Gastrocnemius medialis (tissue), 4 donors: Measurements from ENCODE around the gene CAMP. TPM values are rescaled to one million over a fixed set of nuclear protein-coding genes. Genes with fewer than 3 reads are reported as not detected.

ENCODE experiments used
- ATAC-seq, 2 donors: fragments of 150-250 bp; one replicate each; pipeline ENCODE4 v1.9.1; 2016
- DNase-seq, 2 donors: peaks; one replicate each; pipeline ENCODE4 v3.0.0-alpha.2; 2019
- H3K27ac ChIP-seq, 4 donors: fragments of 200-600 bp; sonication (generic); 1 replicate in 1 of 4; 2 replicates in 3 of 4; pipeline ENCODE4 v1.5.1; 2016 to 2018; ENCODE audit warnings: mild to moderate bottlenecking in 2 of 4, moderate library complexity in 1 of 4
- H3K27me3 ChIP-seq, 3 donors: fragments of 200-600 bp; sonication (generic) in 2 of 3; 1 replicate in 1 of 3; 2 replicates in 2 of 3; pipeline versions ENCODE4 v1.5.1 to v1.6.0; 2016 to 2019; ENCODE audit warnings: mild to moderate bottlenecking in 1 of 3, moderate library complexity in 1 of 3
- H3K36me3 ChIP-seq, 2 donors: fragments of 200-600 bp; sonication (generic) in 1 of 2; one replicate each; pipeline ENCODE4 v1.5.1; 2017 to 2018
- H3K4me1 ChIP-seq, 2 donors: fragments of 200-600 bp; sonication (generic) in 1 of 2; one replicate each; pipeline ENCODE4 v1.5.1; 2016 to 2017; ENCODE audit warnings: mild to moderate bottlenecking in 2 of 2
- H3K4me3 ChIP-seq, 4 donors: fragments of 200-600 bp; sonication (generic) in 3 of 4; 1 replicate in 1 of 4; 2 replicates in 3 of 4; pipeline ENCODE4 v1.5.1; 2016 to 2019; ENCODE audit warnings: mild to moderate bottlenecking in 2 of 4
- H3K9me3 ChIP-seq, 3 donors: fragments of 200-600 bp; sonication (generic) in 2 of 3; 1 replicate in 1 of 3; 2 replicates in 2 of 3; pipeline ENCODE4 v1.5.1; 2016 to 2019
- POLR2A ChIP-seq, 2 donors: fragments of 450-650 bp; IDR thresholded peaks; one replicate each; pipeline ENCODE4 v1.6.1; 2017; ENCODE audit warnings: antibody characterized with exemption in 2 of 2, mild to moderate bottlenecking in 2 of 2, moderate library complexity in 2 of 2
- in situ Hi-C, 4 donors: fragments of 200-750 bp; cut with MboI; loops; one replicate each; pipeline versions ENCODE4 v1.15.0 to v1.8.0; 2017; ENCODE audit warnings: low sequenced_read_pairs in 4 of 4
- intact Hi-C: fragments of 100-400 bp; cut with DNase I; formaldehyde crosslinking; loops from one replicate; pipeline ENCODE4 v1.15.1; 2023; ENCODE audit warnings: low total_unique reads
- total RNA-seq, 4 donors: library from RNA; depleted of rRNA; stranded (reverse); fragments of >200 nt; gene quantifications; one replicate each; pipeline versions ENCODE4 v1.1.0 to v1.2.3, GENCODE V29; 2016
- TF ChIP-seq, protein P1 (sequence below), 5 experiments: fragments of 450-650 bp in 3 of 5; fragments of 200-600 bp in 2 of 5; sonication (generic) in 2 of 5; IDR thresholded peaks in 4 of 5; conservative IDR thresholded peaks in 1 of 5; 1 replicate in 4 of 5; 2 replicates in 1 of 5; pipeline ENCODE4 v1.5.1; 2016 to 2019; ENCODE audit warnings: antibody characterized with exemption in 5 of 5, mild to moderate bottlenecking in 3 of 5, moderate library complexity in 3 of 5

The CAMP gene
- total RNA-seq, 4 donors from 2014 or later: not detected

GRCh38 chr3:48267782-48268181 lies 44.5 kb downstream of the CAMP start:
- H3K27me3 ChIP-seq: no peaks in the 10 kb centered on the region
- TF ChIP-seq POLR2A (IDR thresholded peaks at IDR 0.05): no peak
- TF ChIP-seq, protein P1, sequence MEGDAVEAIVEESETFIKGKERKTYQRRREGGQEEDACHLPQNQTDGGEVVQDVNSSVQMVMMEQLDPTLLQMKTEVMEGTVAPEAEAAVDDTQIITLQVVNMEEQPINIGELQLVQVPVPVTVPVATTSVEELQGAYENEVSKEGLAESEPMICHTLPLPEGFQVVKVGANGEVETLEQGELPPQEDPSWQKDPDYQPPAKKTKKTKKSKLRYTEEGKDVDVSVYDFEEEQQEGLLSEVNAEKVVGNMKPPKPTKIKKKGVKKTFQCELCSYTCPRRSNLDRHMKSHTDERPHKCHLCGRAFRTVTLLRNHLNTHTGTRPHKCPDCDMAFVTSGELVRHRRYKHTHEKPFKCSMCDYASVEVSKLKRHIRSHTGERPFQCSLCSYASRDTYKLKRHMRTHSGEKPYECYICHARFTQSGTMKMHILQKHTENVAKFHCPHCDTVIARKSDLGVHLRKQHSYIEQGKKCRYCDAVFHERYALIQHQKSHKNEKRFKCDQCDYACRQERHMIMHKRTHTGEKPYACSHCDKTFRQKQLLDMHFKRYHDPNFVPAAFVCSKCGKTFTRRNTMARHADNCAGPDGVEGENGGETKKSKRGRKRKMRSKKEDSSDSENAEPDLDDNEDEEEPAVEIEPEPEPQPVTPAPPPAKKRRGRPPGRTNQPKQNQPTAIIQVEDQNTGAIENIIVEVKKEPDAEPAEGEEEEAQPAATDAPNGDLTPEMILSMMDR (IDR thresholded peaks at IDR 0.05 in 4 of 5, conservative IDR thresholded peaks at IDR 0.05 in 1 of 5): no peak
- no peaks in the 10 kb centered on the region for H3K9me3 ChIP-seq
- DNase-seq (no peak), ATAC-seq (no peak)
- peaks cover 0 to 34% of the 10 kb centered on the region in 2 donors for H3K36me3 ChIP-seq
- in situ Hi-C loops (no loop called here), intact Hi-C loops (no loop called here)
- no peaks in the 10 kb centered on the region for H3K4me1 ChIP-seq
- no peak overlapping the region for H3K4me3 ChIP-seq
- H3K27ac ChIP-seq: no peak overlapping the region

DNA sequence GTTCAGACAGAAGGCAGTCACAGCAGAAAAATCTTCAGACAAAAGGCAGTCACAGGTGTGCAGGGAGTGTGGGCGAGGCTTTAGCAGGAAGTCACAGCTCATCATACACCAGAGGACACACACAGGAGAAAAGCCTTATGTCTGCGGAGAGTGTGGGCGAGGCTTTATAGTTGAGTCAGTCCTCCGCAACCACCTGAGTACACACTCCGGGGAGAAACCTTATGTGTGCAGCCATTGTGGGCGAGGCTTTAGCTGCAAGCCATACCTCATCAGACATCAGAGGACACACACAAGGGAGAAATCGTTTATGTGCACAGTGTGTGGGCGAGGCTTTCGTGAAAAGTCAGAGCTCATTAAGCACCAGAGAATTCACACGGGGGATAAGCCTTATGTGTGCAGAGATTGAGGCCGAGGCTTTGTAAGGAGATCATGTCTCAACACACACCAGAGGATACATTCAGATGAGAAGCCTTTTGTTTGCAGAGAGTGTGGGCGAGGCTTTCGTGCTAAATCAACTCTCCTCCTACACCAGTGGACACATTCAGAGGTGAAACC lies 45.2 kb downstream of the CAMP start:
- Histone ChIP-seq H3K27me3 (no peaks in the 10 kb centered on the region), H3K4me1 (no peaks in the 10 kb centered on the region), H3K36me3 (peaks cover 0 to 30% of the 10 kb centered on the region in 2 donors), H3K27ac (no peak overlapping the region), H3K9me3 (no peaks in the 10 kb centered on the region), H3K4me3 (no peak overlapping the region)
- no peak for ATAC-seq
- intact Hi-C loops (no loop called here), in situ Hi-C loops (no loop called here)
- TF ChIP-seq POLR2A (IDR thresholded peaks at IDR 0.05): no peak
- TF ChIP-seq, protein P1 (IDR thresholded peaks at IDR 0.05 in 4 of 5, conservative IDR thresholded peaks at IDR 0.05 in 1 of 5): no peak
- no peak for DNase-seq

DNA sequence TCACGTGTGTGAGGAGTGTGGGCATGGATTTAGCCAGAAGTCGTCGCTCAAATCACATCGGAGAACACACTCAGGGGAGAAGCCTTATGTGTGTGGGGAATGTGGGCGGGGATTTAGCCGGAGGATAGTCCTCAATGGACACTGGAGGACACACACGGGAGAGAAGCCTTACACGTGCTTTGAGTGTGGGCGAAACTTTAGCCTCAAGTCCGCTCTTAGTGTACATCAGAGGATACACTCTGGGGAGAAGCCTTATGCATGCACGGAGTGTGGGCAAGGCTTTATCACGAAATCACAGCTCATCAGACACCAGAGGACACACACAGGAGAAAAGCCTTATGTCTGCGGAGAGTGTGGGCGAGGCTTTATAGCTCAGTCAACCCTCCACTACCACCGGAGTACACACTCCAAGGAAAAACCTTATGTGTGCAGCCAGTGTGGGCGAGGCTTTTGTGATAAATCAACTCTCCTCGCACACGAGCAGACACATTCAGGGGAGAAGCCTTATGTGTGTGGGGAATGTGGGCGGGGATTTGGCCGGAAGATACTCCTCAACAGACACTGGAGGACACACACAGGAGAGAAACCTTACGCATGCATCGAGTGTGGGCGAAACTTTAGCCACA lies 45.8 kb downstream of the CAMP start:
- DNase-seq: no peak
- H3K27ac ChIP-seq: no peak overlapping the region
- H3K36me3 ChIP-seq: peaks cover 0 to 26% of the 10 kb centered on the region in 2 donors
- TF ChIP-seq POLR2A (IDR thresholded peaks at IDR 0.05): no peak
- TF ChIP-seq, protein P1 (IDR thresholded peaks at IDR 0.05 in 4 of 5, conservative IDR thresholded peaks at IDR 0.05 in 1 of 5): no peak
- in situ Hi-C loops (no loop called here), intact Hi-C loops (no loop called here)
- H3K4me1 ChIP-seq: no peaks in the 10 kb centered on the region
- ATAC-seq: no peak
- no peaks in the 10 kb centered on the region for H3K9me3 ChIP-seq
- no peaks in the 10 kb centered on the region for H3K27me3 ChIP-seq
- H3K4me3 ChIP-seq: no peak overlapping the region

- Histone ChIP-seq H3K27ac (no peak overlapping the region), H3K4me1 (no peaks in the 10 kb centered on the region), H3K27me3 (no peaks in the 10 kb centered on the region), H3K36me3 (peaks cover 0 to 24% of the 10 kb centered on the region in 2 donors), H3K4me3 (no peak overlapping the region), H3K9me3 (no peaks in the 10 kb centered on the region)
- in situ Hi-C loops (no loop called here), intact Hi-C loops (no loop called here)
- DNase-seq: no peak
- no peak for ATAC-seq
- no peak for TF ChIP-seq POLR2A (IDR thresholded peaks at IDR 0.05)
- TF ChIP-seq, protein P1 (IDR thresholded peaks at IDR 0.05 in 4 of 5, conservative IDR thresholded peaks at IDR 0.05 in 1 of 5): no peak
Observed at GRCh38 chr3:48269592-48269991, 46.3 kb downstream of the CAMP start.
